ENCODE data around the gene PLTP. TPM values are rescaled to one million over a fixed set of nuclear protein-coding genes. Genes with fewer than 3 reads are reported as not detected.

Gene PLTP
- total RNA-seq, 3 donors from 2014 or later = 15.0 to 141 (median 111) TPM

DNA sequence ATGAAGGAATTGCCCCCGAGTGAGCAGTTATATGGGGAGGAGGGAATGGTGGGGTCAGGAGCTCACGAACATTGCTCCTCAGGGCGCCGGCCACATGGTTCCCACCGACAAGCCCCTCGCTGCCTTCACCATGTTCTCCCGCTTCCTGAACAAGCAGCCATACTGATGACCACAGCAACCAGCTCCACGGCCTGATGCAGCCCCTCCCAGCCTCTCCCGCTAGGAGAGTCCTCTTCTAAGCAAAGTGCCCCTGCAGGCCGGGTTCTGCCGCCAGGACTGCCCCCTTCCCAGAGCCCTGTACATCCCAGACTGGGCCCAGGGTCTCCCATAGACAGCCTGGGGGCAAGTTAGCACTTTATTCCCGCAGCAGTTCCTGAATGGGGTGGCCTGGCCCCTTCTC lies 13.7 kb downstream of the PLTP start:
- intact Hi-C loops (cut with DNase I, micrococcal nuclease) = no loop called here
- H3K36me3 ChIP-seq (ENCODE audit: low read depth) = no peaks in the 10 kb centered on the region

DNA sequence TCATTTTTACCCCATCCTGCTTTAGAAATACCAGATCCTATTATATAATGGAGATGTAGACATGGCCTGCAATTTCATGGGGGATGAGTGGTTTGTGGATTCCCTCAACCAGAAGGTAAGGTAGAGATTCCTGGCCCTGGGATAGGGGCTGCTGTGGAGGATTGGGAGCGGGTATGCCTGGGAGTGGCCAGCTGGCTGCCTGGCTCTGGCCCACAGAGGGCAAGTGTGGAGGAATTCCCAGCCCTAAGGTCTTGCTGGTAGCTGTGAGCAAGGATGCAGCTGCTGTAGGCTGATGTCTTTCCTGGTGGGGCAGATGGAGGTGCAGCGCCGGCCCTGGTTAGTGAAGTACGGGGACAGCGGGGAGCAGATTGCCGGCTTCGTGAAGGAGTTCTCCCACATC lies 14.3 kb downstream of the PLTP start:
- intact Hi-C loops (cut with DNase I, micrococcal nuclease) = no loop called here
- DNase-seq (no peak), ATAC-seq (no peak)
- Histone ChIP-seq H3K9me3 (no peaks in the 10 kb centered on the region), H3K36me3 (ENCODE audit: low read depth) (no peaks in the 10 kb centered on the region), H3K4me3 (no peak overlapping the region), H3K4me1 (ENCODE audit: low read depth) (peaks cover 13% of the 10 kb centered on the region)
- no peak for TF ChIP-seq CTCF (IDR thresholded peaks at IDR 0.05)

More for the DNA sequence above, 13.7 kb downstream of the PLTP start:
- peaks cover 7% of the 10 kb centered on the region for H3K4me1 ChIP-seq (ENCODE audit: low read depth)
- H3K9me3 ChIP-seq = no peaks in the 10 kb centered on the region
- ATAC-seq (no peak), DNase-seq (no peak)
- no peak overlapping the region for H3K4me3 ChIP-seq
- no peak for TF ChIP-seq CTCF (IDR thresholded peaks at IDR 0.05)

GRCh38 chr20:45897289-45897688 lies 14.7 kb downstream of the PLTP start:
- TF ChIP-seq CTCF (IDR thresholded peaks at IDR 0.05) = no peak
- no peak for DNase-seq
- intact Hi-C loops (cut with DNase I, micrococcal nuclease) = no loop called here
- no peak for ATAC-seq
- no peaks in the 10 kb centered on the region for H3K36me3 ChIP-seq (ENCODE audit: low read depth)
- peaks cover 17% of the 10 kb centered on the region for H3K4me1 ChIP-seq (ENCODE audit: low read depth)
- no peak overlapping the region for H3K4me3 ChIP-seq
- H3K9me3 ChIP-seq = no peaks in the 10 kb centered on the region

DNA sequence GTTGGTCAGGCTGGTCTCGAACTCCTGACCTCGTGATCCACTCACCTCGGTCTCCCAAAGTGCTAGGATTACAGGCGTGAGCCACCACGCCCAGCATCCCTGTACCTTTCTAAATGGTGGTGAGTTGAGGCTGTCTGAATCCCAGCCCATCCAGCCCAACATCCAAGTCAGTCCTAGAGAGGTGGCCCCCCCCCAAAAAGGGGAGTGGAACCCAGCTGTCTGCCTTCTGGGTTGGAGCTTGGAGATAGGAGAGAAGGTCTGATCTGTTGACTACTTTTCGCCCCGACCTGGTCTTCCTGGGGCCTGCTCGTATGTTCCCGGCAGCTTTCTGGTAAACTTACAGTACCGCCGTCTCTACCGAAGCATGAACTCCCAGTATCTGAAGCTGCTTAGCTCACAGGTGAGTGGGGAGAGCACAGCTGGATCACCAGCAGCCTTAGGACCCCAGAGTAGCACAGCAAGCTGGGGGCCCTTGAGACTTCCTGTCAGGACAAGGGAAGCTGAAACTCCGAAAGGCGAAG lies 15.3 kb downstream of the PLTP start:
- no peaks in the 10 kb centered on the region for H3K9me3 ChIP-seq
- intact Hi-C loops (cut with DNase I, micrococcal nuclease) = no loop called here
- peaks cover 21% of the 10 kb centered on the region for H3K4me1 ChIP-seq (ENCODE audit: low read depth)
- TF ChIP-seq CTCF (IDR thresholded peaks at IDR 0.05) = no peak
- ATAC-seq (no peak), DNase-seq (no peak)
- H3K4me3 ChIP-seq = no peak overlapping the region
- H3K36me3 ChIP-seq (ENCODE audit: low read depth) = no peaks in the 10 kb centered on the region

DNA sequence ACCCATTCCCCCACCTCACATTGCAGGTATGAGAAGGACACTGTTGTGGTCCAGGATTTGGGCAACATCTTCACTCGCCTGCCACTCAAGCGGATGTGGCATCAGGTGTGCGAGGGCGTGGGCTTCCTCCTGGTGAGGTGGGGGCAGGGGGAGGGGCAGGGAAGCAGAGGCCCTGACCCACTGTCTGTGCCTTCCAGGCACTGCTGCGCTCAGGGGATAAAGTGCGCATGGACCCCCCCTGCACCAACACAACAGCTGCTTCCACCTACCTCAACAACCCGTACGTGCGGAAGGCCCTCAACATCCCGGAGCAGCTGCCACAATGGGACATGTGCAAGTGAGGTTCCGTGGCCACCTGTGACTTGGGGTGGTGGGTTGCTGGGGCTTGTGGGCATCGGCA lies 17.2 kb downstream of the PLTP start:
- Histone ChIP-seq H3K4me1 (ENCODE audit: low read depth) (peaks cover 18% of the 10 kb centered on the region), H3K4me3 (no peak overlapping the region), H3K9me3 (no peaks in the 10 kb centered on the region), H3K36me3 (ENCODE audit: low read depth) (no peaks in the 10 kb centered on the region)
- intact Hi-C loops (cut with DNase I, micrococcal nuclease) = no loop called here
- no peak for TF ChIP-seq CTCF (IDR thresholded peaks at IDR 0.05)
- no peak for ATAC-seq
- no peak for DNase-seq

GRCh38 chr20:45893831-45894230 lies 18.1 kb downstream of the PLTP start:
- no peak for TF ChIP-seq CTCF (IDR thresholded peaks at IDR 0.05)
- Histone ChIP-seq H3K4me3 (no peak overlapping the region), H3K4me1 (ENCODE audit: low read depth) (peaks cover 18% of the 10 kb centered on the region), H3K36me3 (ENCODE audit: low read depth) (no peaks in the 10 kb centered on the region), H3K9me3 (no peaks in the 10 kb centered on the region)
- DNase-seq = no peak
- intact Hi-C loops (cut with DNase I, micrococcal nuclease) = no loop called here
- ATAC-seq = no peak
